Vagina (tissue), 2 donors: ENCODE measurements around the gene SLC66A1. TPM values are rescaled to one million over a fixed set of nuclear protein-coding genes. Genes with fewer than 3 reads are reported as not detected.
"Not testable (repeated sequence)": the region's sequence is repeated elsewhere in the genome, so short reads cannot be mapped to it uniquely, and the experiment has no call there.

Experiments used
- DNase-seq, 2 donors: peaks; one replicate each; pipeline ENCODE4 v3.0.0-alpha.2; 2017; ENCODE audit errors: extremely low spot score in 2 of 2
- H3K27ac ChIP-seq: fragments of 200-600 bp; sonication (generic); one replicate; pipeline ENCODE4 v1.5.1; 2019
- H3K27me3 ChIP-seq: fragments of 200-600 bp; sonication (generic); one replicate; pipeline ENCODE4 v1.5.1; 2019
- H3K36me3 ChIP-seq, 2 donors: fragments of 200-600 bp; sonication (generic); one replicate each; pipeline ENCODE4 v1.5.1; 2017 to 2019
- H3K4me1 ChIP-seq: fragments of 200-600 bp; sonication (generic); one replicate; pipeline ENCODE4 v1.5.1; 2019
- H3K4me3 ChIP-seq, 2 donors: fragments of 200-600 bp; sonication (generic); 1 replicate in 1 of 2; 2 replicates in 1 of 2; pipeline ENCODE4 v1.5.1; 2016 to 2019
- H3K9me3 ChIP-seq: fragments of 200-600 bp; sonication (generic); one replicate; pipeline ENCODE4 v1.5.1; 2019
- POLR2A ChIP-seq, 2 donors: fragments of 450-650 bp; IDR thresholded peaks; one replicate each; pipeline ENCODE4 v1.6.1; 2017; ENCODE audit warnings: antibody characterized with exemption in 2 of 2, mild to moderate bottlenecking in 2 of 2, moderate library complexity in 2 of 2
- POLR2AphosphoS5 ChIP-seq, 2 donors: sonication (generic); formaldehyde crosslinking; IDR thresholded peaks; one replicate each; pipeline ENCODE4 v1.9.0; 2017; ENCODE audit warnings: antibody characterized with exemption in 2 of 2, mild to moderate bottlenecking in 2 of 2, low read depth in 1 of 2; ENCODE audit not compliant: insufficient read depth in 1 of 2
- intact Hi-C: fragments of 100-400 bp; cut with DNase I; formaldehyde crosslinking; loops from one replicate; pipeline ENCODE4 v1.15.1; 2023
- total RNA-seq: library from RNA; depleted of rRNA; stranded (reverse); fragments of >200 nt; gene quantifications from one replicate; pipeline ENCODE4 v1.2.3, GENCODE V29; 2016
- TF ChIP-seq, protein P1 (sequence below), 3 experiments: fragments of 450-650 bp in 2 of 3; fragments of 200-600 bp in 1 of 3; sonication (generic) in 1 of 3; IDR thresholded peaks; one replicate each; pipeline ENCODE4 v1.5.1; 2017 to 2019; ENCODE audit warnings: antibody characterized with exemption in 3 of 3, mild to moderate bottlenecking in 2 of 3, moderate library complexity in 2 of 3

Gene SLC66A1, protein sequence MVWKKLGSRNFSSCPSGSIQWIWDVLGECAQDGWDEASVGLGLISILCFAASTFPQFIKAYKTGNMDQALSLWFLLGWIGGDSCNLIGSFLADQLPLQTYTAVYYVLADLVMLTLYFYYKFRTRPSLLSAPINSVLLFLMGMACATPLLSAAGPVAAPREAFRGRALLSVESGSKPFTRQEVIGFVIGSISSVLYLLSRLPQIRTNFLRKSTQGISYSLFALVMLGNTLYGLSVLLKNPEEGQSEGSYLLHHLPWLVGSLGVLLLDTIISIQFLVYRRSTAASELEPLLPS
- 21.4 TPM for total RNA-seq

DNA sequence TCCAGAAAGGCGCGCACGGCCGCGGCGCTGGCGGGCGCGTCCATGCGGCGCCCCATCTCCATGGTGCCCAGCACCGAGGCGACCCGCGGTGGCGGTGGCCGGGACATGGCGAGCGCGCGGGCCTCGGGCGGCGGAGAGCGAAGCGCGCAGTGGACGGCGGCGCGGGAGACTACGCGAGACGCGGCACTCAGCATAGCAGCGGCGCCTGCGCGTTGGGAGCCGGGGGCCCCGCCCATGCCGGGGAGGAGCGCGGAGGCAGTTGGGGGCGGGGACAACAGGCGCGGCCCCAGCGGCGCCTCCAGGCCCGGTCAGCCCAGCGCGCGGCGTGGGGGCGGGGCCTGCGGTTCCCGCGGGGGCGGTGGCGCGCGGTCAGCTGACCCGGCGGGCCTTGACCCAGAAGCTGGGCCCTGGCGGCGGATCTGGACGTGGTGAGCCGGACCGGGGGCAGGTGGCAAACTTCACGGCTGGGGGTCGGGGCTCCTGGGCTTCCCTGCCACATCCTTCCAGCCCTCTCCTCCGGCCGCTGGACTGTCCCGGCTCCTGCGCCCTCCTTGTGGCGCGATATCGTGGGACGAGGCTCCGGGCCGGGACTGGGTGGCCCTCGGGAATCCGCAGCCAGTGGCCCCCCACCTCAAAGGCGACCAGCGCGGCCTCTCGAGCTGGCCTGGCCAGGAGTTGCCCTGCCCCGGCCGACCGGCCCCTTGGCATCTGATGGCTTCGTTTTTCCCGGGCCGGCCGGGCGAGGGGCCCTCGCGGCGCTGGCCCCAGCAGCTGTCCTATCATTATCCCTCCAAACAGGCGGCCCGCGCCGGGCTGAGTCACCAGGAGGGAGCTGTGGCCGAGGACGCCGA, at the start of gene SLC66A1, which contains the start of gene AKR7A2:
SLC66A1 (plus strand) TSS at position 396 of the 851 bp plus-strand sequence. CDS start 5,352 bp downstream, outside the sequence.
AKR7A2 (minus strand) TSS at position 214 of the 851 bp plus-strand sequence; CDS start at position 194, 20 bp downstream.
- DNase-seq, result no peak
- peaks cover 66% of the 10 kb centered on the region for H3K4me1 ChIP-seq
- H3K36me3 ChIP-seq, result peaks cover 0 to 16% of the 10 kb centered on the region in 2 donors
- no peaks in the 10 kb centered on the region for H3K9me3 ChIP-seq
- intact Hi-C loops, result no loop called here
- H3K4me3 ChIP-seq, result peak within 1 kb of the TSS; percentile 90 to 94
- H3K27me3 ChIP-seq, result no peaks in the 10 kb centered on the region
- H3K27ac ChIP-seq, result peak within 1 kb of the TSS; percentile 96
- TF ChIP-seq, protein P1, sequence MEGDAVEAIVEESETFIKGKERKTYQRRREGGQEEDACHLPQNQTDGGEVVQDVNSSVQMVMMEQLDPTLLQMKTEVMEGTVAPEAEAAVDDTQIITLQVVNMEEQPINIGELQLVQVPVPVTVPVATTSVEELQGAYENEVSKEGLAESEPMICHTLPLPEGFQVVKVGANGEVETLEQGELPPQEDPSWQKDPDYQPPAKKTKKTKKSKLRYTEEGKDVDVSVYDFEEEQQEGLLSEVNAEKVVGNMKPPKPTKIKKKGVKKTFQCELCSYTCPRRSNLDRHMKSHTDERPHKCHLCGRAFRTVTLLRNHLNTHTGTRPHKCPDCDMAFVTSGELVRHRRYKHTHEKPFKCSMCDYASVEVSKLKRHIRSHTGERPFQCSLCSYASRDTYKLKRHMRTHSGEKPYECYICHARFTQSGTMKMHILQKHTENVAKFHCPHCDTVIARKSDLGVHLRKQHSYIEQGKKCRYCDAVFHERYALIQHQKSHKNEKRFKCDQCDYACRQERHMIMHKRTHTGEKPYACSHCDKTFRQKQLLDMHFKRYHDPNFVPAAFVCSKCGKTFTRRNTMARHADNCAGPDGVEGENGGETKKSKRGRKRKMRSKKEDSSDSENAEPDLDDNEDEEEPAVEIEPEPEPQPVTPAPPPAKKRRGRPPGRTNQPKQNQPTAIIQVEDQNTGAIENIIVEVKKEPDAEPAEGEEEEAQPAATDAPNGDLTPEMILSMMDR (IDR thresholded peaks at IDR 0.05), result peak in 1 of 3 experiments; percentile 22
- TF ChIP-seq POLR2A (IDR thresholded peaks at IDR 0.05), result peak in 1 of 2 donors; percentile 77
- peak in 1 of 2 donors; percentile 74 for TF ChIP-seq POLR2AphosphoS5 (IDR thresholded peaks at IDR 0.05; ENCODE audit: insufficient read depth in 1 of 2, low read depth in 1 of 2)

- no peak overlapping the region for H3K27ac ChIP-seq
- H3K9me3 ChIP-seq, result no peaks in the 10 kb centered on the region
- H3K4me1 ChIP-seq, result no peaks in the 10 kb centered on the region
- no peaks in the 10 kb centered on the region for H3K27me3 ChIP-seq
- DNase-seq, result no peak
- H3K36me3 ChIP-seq, result peaks cover 0 to 27% of the 10 kb centered on the region in 2 donors
- no peak for TF ChIP-seq POLR2A (IDR thresholded peaks at IDR 0.05)
- TF ChIP-seq POLR2AphosphoS5 (IDR thresholded peaks at IDR 0.05; ENCODE audit: insufficient read depth in 1 of 2, low read depth in 1 of 2), result no peak
- TF ChIP-seq, protein P1 (IDR thresholded peaks at IDR 0.05), result no peak
- intact Hi-C loops, result no loop called here
- no peak overlapping the region for H3K4me3 ChIP-seq
Observed at GRCh38 chr1:19262744-19263143, 49.4 kb upstream of the SLC66A1 start.

DNA sequence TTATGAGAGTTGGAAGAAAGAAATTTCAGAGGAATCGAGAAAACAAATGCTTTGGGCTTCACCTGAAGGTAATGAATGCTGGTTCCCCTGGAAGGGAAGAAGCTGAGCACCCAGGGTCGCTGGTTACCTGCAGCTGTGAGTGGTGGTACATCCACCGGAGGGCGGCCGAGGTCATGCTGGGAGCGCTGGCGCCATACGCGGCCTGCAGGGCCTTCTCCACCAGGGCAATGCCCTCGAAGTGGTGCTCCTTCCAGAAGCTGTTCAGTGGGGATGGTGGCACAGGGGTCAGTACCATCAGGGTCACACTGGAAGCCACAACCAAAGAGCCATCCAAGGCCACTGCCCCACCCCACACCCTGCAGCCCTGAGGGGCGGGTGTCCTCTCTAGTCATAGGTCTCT, 43.7 kb upstream of the SLC66A1 start:
- no peaks in the 10 kb centered on the region for H3K36me3 ChIP-seq
- no peak overlapping the region for H3K27ac ChIP-seq
- DNase-seq, result no peak
- intact Hi-C loops, result no loop called here
- H3K9me3 ChIP-seq, result no peaks in the 10 kb centered on the region
- TF ChIP-seq, protein P1 (IDR thresholded peaks at IDR 0.05), result no peak
- TF ChIP-seq POLR2A (IDR thresholded peaks at IDR 0.05) (no peak), POLR2AphosphoS5 (IDR thresholded peaks at IDR 0.05; ENCODE audit: insufficient read depth in 1 of 2, low read depth in 1 of 2) (no peak)
- H3K4me3 ChIP-seq, result no peak overlapping the region
- H3K27me3 ChIP-seq, result no peaks in the 10 kb centered on the region
- no peaks in the 10 kb centered on the region for H3K4me1 ChIP-seq

GRCh38 chr1:19269427-19270342, 42.4 kb upstream of the SLC66A1 start:
- H3K4me1 ChIP-seq, H3K36me3 ChIP-seq, H3K4me3 ChIP-seq, H3K27ac ChIP-seq, DNase-seq, H3K9me3 ChIP-seq, H3K27me3 ChIP-seq, intact Hi-C loops: not testable (repeated sequence)

- DNase-seq, H3K27ac ChIP-seq, intact Hi-C loops, H3K9me3 ChIP-seq, H3K4me3 ChIP-seq, H3K4me1 ChIP-seq, H3K27me3 ChIP-seq, H3K36me3 ChIP-seq: not testable (repeated sequence)
Observed at GRCh38 chr1:19270343-19270730, 41.8 kb upstream of the SLC66A1 start.
